Keratinocyte (primary cell): Measurements from ENCODE around the gene RNF121. TPM values are rescaled to one million over a fixed set of nuclear protein-coding genes. Genes with fewer than 3 reads are reported as not detected.

Experiments
- DNase-seq: peaks from one replicate; pipeline ENCODE4 v3.0.0-alpha.2; 2011; ENCODE audit warnings: low read depth, missing footprints, low spot score
- FAIRE-seq: peaks from 2 replicates; lab custom pipeline; 2011; peaks lifted over from hg19 to GRCh38; lab: Jason Lieb, UNC
- H2AFZ ChIP-seq: 2 replicates; pipeline ENCODE4 v1.6.0; 2012; ENCODE audit warnings: low read length, control low read depth, inconsistent platforms; ENCODE audit not compliant: control insufficient read depth
- H3K27ac ChIP-seq: 2 replicates; pipeline ENCODE4 v1.5.1; 2011; ENCODE audit warnings: low read length; ENCODE audit not compliant: control insufficient read depth, insufficient read depth
- H3K27me3 ChIP-seq: 3 replicates; pipeline ENCODE4 v1.6.0; 2011; ENCODE audit warnings: low read length; ENCODE audit not compliant: control insufficient read depth, insufficient read depth; ENCODE audit errors: extremely low read depth
- H3K36me3 ChIP-seq, 2 experiments: 2 replicates in 1 of 2; 3 replicates in 1 of 2; pipeline ENCODE4 v1.5.1; 2011; ENCODE audit warnings: low read length in 2 of 2, mild to moderate bottlenecking in 1 of 2; ENCODE audit not compliant: control insufficient read depth in 2 of 2, insufficient read depth in 2 of 2; ENCODE audit errors: extremely low read depth in 1 of 2
- H3K4me1 ChIP-seq: 3 replicates; pipeline ENCODE4 v1.5.1; 2011; ENCODE audit warnings: low read length; ENCODE audit not compliant: control insufficient read depth, insufficient read depth; ENCODE audit errors: extremely low read depth
- H3K4me2 ChIP-seq: 3 replicates; pipeline ENCODE4 v1.6.0; 2011; ENCODE audit warnings: low read depth, low read length; ENCODE audit not compliant: control insufficient read depth, insufficient read depth; ENCODE audit errors: extremely low read depth
- H3K4me3 ChIP-seq, 3 experiments: fragments of 200-600 bp in 1 of 3; sonication (generic) in 1 of 3; 2 replicates in 2 of 3; 3 replicates in 1 of 3; pipeline ENCODE4 v1.5.1; 2011 to 2016; ENCODE audit warnings: low read length in 3 of 3, mild to moderate bottlenecking in 3 of 3, control low read depth in 2 of 3, inconsistent platforms in 1 of 3, low read depth in 1 of 3, mixed read lengths in 1 of 3, mixed run types in 1 of 3, moderate library complexity in 1 of 3; ENCODE audit not compliant: control insufficient read depth in 2 of 3, insufficient read depth in 2 of 3; ENCODE audit errors: extremely low read depth in 1 of 3
- H3K79me2 ChIP-seq: 2 replicates; pipeline ENCODE4 v1.6.0; 2012; ENCODE audit warnings: low read length; ENCODE audit not compliant: control insufficient read depth, insufficient read depth
- H3K9ac ChIP-seq: 3 replicates; pipeline ENCODE4 v1.6.0; 2011; ENCODE audit warnings: low read length; ENCODE audit not compliant: control insufficient read depth, insufficient read depth; ENCODE audit errors: extremely low read depth
- H3K9me1 ChIP-seq: 3 replicates; pipeline ENCODE4 v1.6.0; 2011; ENCODE audit warnings: low read length; ENCODE audit not compliant: control insufficient read depth, insufficient read depth; ENCODE audit errors: extremely low read depth
- H3K9me3 ChIP-seq: 2 replicates; pipeline ENCODE4 v1.5.1; 2012; ENCODE audit warnings: low read depth, low read length; ENCODE audit not compliant: control insufficient read depth
- H4K20me1 ChIP-seq: 3 replicates; pipeline ENCODE4 v1.6.0; 2011; ENCODE audit warnings: low read length; ENCODE audit not compliant: control insufficient read depth, insufficient read depth; ENCODE audit errors: extremely low read depth
- EZH2 ChIP-seq: IDR thresholded peaks from one replicate; pipeline ENCODE4 v1.6.1; 2012; ENCODE audit warnings: inconsistent platforms, mild to moderate bottlenecking, low read length, moderate library complexity
- dilution Hi-C: fragments of 300-500 bp; cut with MboI; formaldehyde crosslinking; loops from one replicate; pipeline ENCODE4 v1.7.0; 2020; ENCODE audit warnings: low sequenced_read_pairs; ENCODE audit not compliant: extremely low pct_ligation_motif_present
- polyA plus RNA-seq, 5 experiments: library from polyadenylated mRNA; depleted of rRNA in 3 of 5; stranded (reverse) in 3 of 5; stranded (forward) in 1 of 5; unstranded in 1 of 5; fragments of >200 nt; gene quantifications; 1 replicate in 1 of 5; 2 replicates in 3 of 5; 3 replicates in 1 of 5; pipeline versions ENCODE4 v1.2.1 to v1.2.3, GENCODE V29; 2011 to 2012; ENCODE audit warnings: missing spikeins in 2 of 5, low read depth in 1 of 5, low replicate concordance in 1 of 5
- TF ChIP-seq, protein P1 (sequence below), 3 experiments: IDR thresholded peaks in 1 of 3; conservative IDR thresholded peaks in 1 of 3; optimal IDR thresholded peaks in 1 of 3; 2 replicates in 2 of 3; 3 replicates in 1 of 3; pipeline versions ENCODE3 to v1.5.1; 2011; ENCODE audit warnings: low read length in 3 of 3, mild to moderate bottlenecking in 3 of 3, moderate library complexity in 2 of 3, control low read depth in 1 of 3, inconsistent platforms in 1 of 3; ENCODE audit not compliant: insufficient read depth in 2 of 3; ENCODE audit errors: extremely low read depth in 1 of 3

The RNF121 gene
- polyA plus RNA-seq, 1 donor (not counting 4 experiments of a cell fraction or from before 2014, with no cell fraction given), result 46.4 TPM

DNA sequence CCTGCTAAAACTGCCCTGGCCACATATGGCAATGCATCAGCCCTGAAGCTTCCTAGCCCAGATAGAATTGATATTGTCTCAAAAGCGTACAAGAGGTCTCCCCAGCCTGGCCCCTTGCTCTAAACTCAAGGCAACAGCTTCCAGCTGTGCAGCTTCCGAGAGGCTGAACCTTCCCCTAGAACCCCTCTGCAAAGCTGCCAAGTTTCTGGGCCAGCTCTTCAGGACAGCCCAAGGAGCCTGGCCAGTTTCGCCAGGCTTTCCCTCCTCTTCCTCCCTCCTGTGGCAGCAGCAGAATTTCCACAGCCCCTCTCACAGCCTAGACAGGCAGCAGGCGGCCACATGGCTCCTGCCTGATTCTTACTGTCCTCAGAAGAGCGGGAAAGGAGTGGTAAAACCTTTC is 117.0 kb downstream of the RNF121 start:
- DNase-seq, result no peak
- Histone ChIP-seq H3K36me3 (peaks cover 2 to 3% of the 10 kb centered on the region in 2 experiments), H3K79me2 (peaks cover 40% of the 10 kb centered on the region), H2AFZ (no peak overlapping the region), H3K27ac (no peak overlapping the region), H4K20me1 (no peaks in the 10 kb centered on the region), H3K9ac (no peak overlapping the region), H3K4me1 (peaks cover 20% of the 10 kb centered on the region), H3K4me2 (no peak overlapping the region), H3K9me3 (no peaks in the 10 kb centered on the region), H3K9me1 (no peaks in the 10 kb centered on the region), H3K4me3 (no peak overlapping the region), H3K27me3 (no peaks in the 10 kb centered on the region)
- FAIRE-seq, result no peak
- dilution Hi-C loops, result no loop called here
- TF ChIP-seq, protein P1, sequence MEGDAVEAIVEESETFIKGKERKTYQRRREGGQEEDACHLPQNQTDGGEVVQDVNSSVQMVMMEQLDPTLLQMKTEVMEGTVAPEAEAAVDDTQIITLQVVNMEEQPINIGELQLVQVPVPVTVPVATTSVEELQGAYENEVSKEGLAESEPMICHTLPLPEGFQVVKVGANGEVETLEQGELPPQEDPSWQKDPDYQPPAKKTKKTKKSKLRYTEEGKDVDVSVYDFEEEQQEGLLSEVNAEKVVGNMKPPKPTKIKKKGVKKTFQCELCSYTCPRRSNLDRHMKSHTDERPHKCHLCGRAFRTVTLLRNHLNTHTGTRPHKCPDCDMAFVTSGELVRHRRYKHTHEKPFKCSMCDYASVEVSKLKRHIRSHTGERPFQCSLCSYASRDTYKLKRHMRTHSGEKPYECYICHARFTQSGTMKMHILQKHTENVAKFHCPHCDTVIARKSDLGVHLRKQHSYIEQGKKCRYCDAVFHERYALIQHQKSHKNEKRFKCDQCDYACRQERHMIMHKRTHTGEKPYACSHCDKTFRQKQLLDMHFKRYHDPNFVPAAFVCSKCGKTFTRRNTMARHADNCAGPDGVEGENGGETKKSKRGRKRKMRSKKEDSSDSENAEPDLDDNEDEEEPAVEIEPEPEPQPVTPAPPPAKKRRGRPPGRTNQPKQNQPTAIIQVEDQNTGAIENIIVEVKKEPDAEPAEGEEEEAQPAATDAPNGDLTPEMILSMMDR (optimal IDR thresholded peaks at IDR 0.05 in 1 of 3, IDR thresholded peaks at IDR 0.05 in 1 of 3, conservative IDR thresholded peaks at IDR 0.05 in 1 of 3; ENCODE audit: extremely low read depth in 1 of 3, insufficient read depth in 2 of 3, low read length in 3 of 3), result no peak
- no peak for TF ChIP-seq EZH2

Other genes with a start within 250 kb of the RNF121 start
- gene DEFB108B, start 95.8 kb upstream of the RNF121 start, polyA plus RNA-seq, result not detected in 3 replicates
- not detected in 3 replicates for gene DEFB131B, start 50.6 kb upstream of the RNF121 start, polyA plus RNA-seq
- 1.4 to 1.7 TPM (median 1.6 TPM) in 3 replicates for gene XNDC1N, start 452 bp upstream of the RNF121 start, polyA plus RNA-seq
- 1.4 to 4.7 TPM (median 2.9 TPM) in 3 replicates for gene IL18BP, start 69.9 kb downstream of the RNF121 start, polyA plus RNA-seq
- gene NUMA1, start 151.5 kb downstream of the RNF121 start, polyA plus RNA-seq, result 38.8 to 45.7 TPM (median 40.4 TPM) in 3 replicates
- 4.2 to 6.7 TPM (median 5.2 TPM) in 3 replicates for gene LRRC51, start 151.8 kb downstream of the RNF121 start, polyA plus RNA-seq
- 88.5 to 151 TPM (median 131 TPM) in 3 replicates for gene LAMTOR1, start 174.3 kb downstream of the RNF121 start, polyA plus RNA-seq
- gene TOMT, start 176.9 kb downstream of the RNF121 start, polyA plus RNA-seq, result not detected in 3 replicates
- 42.1 to 90.8 TPM (median 70.9 TPM) in 3 replicates for gene ANAPC15, start 183.6 kb downstream of the RNF121 start, polyA plus RNA-seq
- 21.0 to 74.6 TPM (median 23.5 TPM) in 3 replicates for gene FOLR3, start 206.7 kb downstream of the RNF121 start, polyA plus RNA-seq